Activated T-helper 9 cell treated with anti-CD3 and anti-CD28 coated beads, Interleukin-2, amount 50 U/mL, for 16 hours (primary cell): ENCODE results near the gene HNRNPUL1.

Experiments
- DNase-seq: peaks from one replicate; pipeline ENCODE4 v3.0.0-alpha.2; 2020; ENCODE audit warnings: low read depth

The HNRNPUL1 gene

DNA sequence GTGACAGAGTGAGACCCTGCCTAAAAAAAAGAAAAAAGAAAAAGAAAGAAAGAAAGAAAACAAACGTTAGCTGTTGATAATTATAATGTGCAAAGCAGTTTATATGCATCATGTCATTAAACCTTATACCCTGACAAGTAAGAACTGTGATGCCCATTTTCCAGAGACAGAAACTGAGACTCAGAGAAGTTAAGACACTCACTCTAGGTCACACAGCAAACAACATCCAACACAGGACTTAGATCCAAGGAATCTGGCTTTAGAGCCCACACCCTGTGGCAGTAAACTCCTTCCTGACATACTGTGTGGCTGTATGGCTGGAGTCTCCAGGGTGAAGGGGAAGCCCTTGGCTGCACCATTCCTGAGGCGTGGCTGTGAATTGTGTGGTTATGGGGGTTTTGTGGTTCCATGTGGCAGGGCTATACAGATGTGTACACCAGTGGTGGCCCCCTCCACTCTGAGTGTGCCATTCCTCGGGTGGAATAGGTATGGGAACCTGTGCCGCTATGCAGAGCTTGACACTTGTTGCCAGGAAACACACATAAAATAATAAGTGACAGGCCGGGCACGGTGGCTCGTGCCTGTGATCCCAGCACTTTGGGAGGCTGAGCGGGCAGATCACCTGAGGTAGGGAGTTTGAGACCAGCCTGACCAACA, 29.5 kb upstream of the HNRNPUL1 start:
- DNase-seq: no peak

DNA sequence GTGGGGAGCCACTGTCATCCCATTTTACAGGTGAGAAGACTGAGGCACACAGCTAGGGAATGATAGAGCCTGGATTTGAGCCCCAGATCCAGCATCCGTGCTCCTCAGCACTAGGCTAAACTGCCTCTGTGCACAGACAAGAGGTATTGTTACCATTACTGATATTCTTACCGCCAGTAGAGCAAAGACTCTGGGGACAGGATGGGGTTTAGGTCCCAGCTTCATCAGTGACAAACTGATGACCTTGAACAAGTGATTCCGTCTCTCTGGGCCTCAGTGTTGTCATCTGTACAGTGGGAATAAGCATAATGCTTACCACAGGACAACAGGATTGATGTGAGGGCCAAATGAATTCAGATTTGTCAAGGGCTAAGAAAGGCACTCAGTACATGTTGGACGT, 28.7 kb upstream of the HNRNPUL1 start:
- no peak for DNase-seq

DNA sequence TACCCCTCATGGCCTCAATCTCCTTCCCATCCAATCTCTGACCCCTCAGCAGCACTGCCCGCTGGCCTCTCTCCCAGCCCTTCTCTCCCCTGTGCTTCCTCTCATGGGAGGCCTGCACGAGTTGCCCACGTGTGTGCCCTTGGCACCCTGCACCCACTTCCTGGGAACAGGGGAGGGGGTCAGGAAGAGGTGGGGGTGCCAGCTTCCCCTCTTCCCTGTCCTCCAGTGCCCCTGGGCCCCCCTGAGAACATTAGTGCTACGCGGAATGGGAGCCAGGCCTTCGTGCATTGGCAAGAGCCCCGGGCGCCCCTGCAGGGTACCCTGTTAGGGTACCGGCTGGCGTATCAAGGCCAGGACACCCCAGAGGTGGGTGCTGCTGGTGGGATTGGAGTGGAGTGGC, 25.9 kb upstream of the HNRNPUL1 start:
- DNase-seq: no peak

DNA sequence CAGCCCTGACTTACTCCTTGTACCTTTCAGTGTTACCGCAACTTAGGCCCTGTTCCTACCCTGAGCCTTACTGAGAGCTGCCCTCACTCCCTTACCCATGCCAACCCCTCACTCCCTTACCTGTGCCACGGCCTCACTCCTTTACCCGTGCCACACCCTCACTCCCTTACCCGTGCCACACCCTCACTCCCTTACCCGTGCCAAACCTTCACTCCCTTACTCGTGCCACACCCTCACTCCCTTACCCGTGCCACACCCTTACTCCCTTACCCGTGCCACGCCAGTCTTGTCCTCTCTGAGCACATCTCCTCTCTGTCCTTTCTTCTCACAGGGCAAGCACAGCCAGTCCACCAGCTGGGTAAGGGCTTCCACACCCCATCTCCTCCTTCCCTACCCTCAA, 24.8 kb upstream of the HNRNPUL1 start:
- DNase-seq: no peak

DNA sequence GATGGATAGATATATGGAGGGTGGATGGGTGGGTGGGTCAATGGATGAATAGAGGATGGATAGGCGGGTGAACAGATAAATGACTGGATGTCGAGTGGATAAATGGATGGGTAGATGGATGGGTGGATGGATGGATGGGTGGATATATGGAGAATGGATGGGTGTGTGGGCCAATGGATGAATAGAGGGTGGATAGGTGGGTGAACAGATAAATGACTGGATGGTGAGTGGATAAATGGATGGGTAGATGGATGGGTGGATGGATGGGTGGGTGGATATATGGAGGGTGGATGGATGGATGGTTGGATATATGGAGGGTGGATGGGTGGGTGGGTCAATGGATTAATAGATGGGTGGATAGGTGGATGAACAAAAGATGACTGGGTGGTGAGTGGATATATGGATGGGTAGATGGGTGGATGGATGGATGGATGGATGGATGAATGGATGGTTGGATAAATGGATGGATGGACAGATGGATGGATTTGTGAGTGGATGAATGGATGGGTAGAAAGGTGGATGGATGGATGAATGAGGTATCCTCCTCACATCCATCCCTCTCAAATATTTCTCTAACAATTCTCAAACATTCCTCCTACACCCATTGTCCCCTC, 24.1 kb upstream of the HNRNPUL1 start:
- DNase-seq: no peak

DNA sequence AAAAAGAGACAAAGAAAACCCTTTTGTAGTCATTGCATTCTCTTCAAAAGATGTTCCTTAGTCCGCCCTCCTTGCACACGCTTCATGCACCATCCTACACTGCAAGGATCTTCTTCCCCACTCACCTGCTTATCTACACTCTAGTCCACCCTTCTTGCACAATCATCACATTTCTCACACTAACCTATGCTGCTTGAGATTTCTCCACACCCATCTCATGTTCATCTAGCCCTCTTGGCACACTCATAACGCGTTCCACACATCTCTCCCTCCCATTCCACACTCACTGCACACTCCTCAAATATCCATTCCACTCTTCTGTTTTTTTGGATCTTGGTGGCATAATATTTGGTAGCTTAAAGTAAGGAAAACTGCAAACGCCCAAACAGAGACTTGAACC, 22.3 kb upstream of the HNRNPUL1 start:
- DNase-seq: no peak

DNA sequence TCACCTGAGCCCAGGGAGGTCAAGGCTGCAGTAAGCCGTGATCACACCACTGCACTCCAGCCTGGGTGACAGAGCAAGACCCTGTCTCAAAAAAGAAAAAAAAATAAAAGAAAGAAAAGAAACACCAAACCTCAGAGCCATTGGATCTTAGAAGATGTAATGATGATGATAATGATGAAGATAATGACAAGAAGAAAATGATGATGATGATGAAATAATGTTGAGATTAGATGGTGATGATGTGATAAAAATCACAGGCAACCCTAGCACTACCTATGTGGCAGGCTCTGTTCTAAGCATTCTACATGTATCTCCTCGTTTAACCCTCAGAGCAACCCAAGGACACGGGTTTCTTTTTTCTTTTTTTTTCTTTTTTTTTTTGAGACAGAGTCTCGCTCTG, 20.1 kb upstream of the HNRNPUL1 start:
- no peak for DNase-seq

DNA sequence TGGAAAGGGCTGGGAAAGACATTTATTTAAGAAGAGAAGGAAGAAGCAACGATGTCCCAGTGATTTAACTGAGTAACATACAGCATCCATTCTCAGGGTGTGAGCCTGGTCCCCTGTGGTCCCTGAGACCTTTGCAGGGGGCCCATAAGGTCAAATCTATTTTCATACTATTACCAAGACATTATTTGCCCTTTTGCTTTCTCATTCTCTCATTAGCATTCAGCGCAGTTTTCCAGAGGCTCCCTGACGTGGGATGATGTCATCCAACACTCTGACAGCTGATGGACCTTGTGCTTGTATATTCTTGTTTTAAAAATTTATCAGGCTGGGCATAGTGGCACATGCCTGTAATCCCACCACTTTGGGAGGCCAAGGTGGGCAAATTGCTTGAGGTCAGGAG, 18.3 kb upstream of the HNRNPUL1 start:
- no peak for DNase-seq

DNA sequence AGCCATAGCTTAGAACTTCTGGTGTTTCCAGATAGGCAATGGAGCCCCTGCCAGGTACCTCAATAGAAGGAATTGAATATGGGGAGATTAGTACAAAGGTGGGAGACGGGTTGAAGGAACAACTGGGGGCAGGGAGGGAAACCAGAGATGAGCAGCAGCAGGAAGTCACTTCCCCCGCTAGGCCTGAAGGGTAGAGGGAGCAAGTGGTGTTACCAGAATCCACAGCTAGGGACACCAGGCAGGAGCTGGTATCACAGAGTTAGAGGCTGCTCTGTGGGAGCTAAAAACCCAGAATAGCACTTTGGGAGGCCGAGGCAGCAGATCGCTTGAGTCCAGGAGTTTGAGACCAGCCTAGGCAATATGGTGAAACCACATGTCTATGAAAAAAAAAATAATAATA, 15.3 kb upstream of the HNRNPUL1 start:
- no peak for DNase-seq

DNA sequence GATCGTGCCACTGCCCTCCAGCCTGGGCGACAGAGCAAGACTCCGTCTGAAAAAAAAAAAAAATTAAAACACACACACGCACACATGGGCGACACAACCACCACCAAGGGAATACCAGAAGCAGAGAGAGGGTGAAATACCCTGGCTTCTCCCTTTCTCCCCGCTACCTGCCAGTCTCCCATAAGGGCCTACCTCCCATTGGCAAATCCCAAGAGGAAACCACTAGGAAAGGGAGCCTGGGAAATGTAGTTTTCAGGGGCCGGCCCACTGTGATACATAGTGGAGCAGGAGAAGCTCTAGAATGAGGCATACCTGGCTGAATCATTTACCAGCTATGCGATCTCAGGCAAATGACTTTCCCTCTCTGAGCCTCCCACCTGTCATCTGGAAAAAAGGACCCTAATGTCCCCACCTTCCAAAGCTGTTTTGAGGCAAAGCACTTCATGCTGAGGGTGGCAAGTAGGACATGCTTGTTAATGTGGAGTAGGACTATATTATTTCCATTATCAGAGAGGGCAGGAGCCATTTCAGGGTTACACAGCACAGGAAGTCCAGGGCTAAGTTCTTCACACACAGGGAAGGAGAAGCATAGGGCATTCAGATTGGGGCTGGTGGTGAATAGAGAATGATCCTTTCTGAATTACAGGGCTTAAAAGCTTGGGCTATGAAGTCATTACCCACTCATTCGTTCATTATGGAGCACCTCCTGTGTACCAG, 14.3 kb upstream of the HNRNPUL1 start:
- DNase-seq: no peak

DNA sequence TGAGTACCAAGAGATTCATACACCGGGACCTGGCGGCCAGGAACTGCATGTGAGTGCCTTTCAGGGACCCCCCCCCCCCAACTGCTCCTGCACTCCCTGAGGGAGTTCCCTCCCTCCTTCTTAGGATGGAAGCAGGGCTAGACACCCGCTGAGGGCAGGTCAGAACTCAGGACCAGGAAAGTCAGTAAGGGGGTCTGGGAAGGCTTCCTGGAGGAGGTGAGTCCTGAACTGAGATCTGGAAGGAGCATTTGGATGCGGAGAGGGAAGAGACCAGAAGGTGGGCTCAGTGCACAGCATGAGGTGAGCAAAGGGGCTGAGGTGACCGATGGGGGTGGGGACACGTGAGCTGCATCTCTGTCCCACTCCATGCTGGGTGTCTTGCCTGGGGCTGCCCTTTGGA, 10.5 kb upstream of the HNRNPUL1 start:
- no peak for DNase-seq

DNA sequence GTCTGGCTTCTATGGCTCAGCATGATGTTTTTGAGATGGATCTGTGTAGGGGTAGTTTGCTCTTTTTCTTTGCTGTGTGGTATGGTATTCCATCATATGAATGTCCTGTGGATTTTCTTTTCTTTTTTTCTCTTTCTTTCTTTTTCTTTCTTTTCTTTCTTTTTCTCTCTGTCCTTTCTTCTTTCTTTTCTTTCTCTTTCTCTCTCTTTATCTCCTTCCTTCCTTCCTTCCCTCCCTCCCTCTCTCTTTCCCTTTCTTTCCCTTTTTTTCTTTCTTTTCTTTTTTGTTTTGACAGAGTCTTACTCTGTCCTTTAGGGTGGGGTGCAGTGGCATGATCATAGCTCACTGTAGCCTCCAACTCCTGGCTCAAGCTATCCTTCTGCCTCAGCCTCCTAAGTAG, 9.0 kb upstream of the HNRNPUL1 start:
- DNase-seq: no peak

DNA sequence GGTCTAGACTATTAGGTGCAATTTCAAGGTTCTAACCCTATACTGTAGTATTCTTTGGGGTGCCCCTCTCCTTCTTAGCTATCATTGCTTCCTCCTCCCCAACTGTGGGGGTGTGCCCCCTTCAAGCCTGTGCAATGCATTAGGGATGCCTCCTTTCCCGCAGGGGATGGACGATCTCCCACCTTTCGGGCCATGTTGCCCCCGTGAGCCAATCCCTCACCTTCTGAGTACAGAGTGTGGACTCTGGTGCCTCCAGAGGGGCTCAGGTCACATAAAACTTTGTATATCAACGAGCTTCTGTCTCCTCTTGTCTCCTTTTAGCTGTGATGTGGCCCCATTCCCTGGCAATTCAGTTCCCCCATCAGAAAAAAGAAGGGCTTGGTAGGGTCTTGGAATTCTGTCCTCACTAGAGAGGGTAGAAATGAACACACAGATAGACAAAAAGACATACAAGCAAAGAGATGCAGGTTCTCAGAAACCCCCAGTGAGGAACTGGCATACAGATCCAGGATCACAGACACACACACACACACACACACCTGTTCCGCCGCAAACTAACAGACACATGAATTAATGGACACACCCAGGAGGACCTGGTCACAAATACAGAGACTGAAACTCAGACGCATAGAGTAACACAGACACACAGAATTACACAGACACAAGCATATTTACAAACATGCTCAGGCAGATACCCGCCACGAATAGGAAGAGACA, 2.5 kb upstream of the HNRNPUL1 start:
- no peak for DNase-seq

DNA sequence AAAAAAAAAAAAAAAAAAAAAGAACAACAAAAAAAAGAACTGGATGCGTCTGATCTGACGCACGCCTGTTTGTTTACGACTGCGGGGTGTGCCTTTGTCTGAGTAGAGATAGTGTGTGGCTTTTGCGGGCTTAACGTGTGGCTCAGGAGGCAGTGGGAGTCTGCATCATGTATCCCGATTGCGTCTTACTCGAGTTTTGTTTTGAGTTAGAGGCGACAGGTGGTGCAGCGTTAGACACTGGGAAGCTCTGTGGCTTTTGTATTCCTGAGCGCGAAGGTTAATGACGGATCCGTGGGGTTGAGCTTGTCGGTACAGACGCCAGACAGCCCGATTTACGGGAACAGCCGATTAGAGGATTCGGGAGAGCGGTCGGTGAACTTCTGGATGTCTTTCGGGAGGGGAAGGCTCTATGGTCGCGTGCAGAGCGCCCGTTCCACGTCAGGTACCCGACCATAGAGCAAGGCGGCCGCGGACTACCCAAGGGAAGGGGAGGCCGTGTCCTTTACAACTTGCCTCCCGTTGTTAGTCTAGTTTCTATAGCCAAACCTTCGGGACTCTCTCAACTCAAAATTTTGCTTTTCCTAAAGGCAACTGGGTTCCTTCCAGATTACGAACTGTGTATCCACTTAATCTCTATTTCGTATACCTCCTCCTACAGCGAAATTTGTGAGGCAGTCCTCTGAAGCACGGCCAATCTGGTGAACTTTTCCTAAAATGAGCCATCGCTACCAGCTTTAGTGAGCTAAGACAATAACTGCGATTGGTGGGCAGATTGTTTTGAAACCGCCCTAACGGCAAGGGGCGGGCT, 926 bp upstream of the HNRNPUL1 start:
- DNase-seq: peak; percentile 73

DNA sequence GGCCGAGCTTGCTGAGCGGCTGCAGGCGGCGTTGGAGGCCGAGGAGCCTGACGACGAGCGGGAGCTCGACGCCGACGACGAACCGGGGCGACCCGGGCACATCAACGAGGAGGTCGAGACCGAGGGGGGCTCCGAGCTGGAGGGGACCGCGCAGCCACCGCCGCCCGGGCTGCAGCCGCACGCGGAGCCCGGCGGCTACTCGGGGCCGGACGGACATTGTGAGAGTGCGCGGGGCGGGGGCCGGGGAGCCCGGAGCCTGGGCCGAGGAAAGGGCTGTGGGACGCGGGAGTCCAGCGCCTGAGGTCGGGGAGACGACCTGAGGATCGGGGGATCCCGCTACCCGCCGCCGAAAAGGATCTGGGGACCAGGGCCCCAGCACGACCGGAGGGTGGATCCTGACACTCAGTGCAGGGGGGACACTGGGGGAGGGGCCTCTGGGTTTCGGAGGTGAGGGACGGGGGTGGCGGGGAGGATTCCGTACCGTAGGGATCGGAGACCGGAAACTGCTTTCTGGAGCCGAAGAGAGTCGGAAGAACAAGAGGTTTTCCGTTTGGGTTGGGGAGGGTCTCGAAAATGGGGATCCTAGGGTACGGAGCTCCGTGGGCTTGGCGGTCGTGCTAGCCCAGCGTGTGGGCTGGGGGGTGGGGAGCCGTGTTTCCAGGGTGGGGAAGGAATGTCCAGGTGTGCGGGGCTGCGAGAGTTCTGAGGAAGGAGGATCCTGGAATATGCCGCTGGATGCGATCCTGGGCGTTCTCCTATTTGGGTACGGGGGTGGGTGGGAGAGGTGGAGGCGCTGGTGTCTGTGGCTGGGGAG, 616 bp downstream of the HNRNPUL1 start:
- DNase-seq: peak; percentile 38

DNA sequence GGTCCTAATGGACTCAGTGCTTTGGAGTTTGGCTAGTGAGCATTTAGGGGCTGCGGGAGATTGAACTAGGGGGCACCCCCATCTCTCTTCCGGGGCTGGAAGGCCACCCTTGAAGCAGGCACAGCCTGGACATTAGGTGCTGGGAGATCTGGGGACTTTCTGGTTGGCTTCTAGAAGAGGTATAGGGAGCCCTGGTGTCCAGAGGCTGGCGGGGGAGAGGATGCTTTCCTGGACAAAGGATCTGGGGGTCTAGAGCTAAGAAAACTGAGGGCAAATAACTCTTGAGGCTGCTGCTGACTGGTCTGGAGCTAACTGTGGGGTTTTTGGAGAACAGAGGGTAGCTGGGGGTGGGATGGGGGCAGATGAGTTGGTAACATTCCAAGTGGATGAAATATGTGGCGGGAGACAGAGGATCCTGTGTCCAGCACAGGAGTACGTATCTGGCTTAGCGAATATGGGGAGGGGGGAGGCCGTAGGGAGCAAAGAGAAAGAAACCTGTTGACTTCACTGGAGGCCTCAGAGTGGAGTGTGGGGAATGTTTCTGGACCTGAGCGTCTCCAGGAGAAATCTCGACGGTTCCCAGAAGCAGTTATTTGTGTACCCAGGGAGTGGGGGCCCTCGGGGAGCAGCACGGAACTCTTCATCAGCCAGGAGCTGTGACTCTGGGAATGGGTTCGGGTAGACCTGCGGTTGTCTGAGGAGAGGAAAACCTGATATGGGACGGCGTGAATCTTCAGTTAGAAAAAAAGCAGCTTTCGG, 1.4 kb downstream of the HNRNPUL1 start:
- DNase-seq: no peak

DNA sequence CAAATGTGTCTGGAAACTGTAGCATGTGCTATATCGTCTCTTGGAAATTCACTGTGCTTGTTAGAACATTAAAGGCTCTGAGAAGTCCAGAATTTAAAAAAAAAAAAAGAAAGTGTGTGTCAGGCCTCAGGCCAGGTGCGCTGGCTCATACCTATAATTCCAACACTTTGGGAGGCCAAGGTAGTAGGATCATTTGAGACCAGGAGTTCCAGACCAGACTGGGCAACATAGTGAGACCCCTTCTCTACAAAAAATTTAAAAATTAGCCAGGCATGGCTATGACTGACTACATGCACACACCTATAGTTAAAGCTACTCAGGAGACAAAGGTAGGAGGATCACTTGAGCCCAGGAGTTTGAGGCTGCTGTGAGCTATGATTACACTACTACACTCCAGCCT, 4.9 kb downstream of the HNRNPUL1 start:
- no peak for DNase-seq

DNA sequence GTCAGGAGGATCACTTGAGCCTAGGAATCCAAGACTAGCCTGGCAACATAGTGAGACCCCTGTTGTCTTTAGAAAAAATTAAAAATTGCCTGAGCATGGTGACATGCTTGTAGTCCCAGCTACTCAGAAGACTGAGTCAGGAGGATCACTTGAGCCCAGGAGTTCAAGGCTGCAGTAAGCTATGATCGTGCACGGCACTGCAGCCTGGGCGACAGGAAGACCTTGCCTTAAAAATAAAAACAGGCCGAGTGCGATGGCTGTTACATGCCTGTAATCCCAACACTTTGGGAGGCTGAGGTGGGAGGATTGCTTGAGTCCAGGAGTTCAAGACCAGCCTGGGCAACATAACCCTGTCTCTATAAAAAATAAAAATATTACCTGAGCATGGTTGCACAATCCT, 5.4 kb downstream of the HNRNPUL1 start:
- no peak for DNase-seq

DNA sequence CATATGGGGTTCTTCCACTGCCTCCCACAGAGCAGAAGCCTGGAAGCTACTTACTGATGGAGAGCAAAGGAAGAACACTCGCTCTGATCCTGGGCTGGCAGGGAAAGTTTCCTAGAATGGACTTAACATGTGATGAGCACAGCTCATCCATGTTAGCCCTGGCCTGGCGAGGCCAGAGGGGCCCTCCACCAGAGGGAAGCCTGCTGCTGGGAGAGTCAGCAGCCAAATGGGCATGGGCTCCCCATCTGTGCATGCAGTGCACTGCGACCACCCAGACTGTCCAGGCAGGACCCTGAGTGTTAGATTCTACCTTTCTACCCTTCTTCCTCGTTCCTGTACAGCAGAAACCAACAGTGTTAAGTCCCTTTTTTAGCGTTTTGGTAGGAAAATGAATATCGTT, 8.9 kb downstream of the HNRNPUL1 start:
- no peak for DNase-seq

DNA sequence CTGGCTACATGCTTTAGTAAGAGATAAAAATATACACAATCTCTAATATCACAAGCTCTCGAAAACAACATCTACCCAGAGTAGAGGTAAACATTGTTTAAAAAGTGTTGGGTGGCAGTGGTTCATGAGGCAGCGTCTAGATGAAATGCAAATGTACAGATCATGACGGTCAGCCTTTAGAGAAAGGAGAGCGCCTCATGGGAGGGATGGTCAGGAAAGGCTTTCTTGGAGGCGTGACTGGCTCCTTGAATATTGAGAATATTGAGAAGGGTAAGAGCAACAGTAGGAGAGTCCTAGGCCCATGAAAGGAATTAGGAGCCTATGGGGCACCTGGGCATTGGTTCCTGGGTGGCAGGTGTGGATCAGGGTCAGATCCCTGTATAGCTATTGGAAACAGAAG, 10.6 kb downstream of the HNRNPUL1 start:
- DNase-seq: no peak

DNA sequence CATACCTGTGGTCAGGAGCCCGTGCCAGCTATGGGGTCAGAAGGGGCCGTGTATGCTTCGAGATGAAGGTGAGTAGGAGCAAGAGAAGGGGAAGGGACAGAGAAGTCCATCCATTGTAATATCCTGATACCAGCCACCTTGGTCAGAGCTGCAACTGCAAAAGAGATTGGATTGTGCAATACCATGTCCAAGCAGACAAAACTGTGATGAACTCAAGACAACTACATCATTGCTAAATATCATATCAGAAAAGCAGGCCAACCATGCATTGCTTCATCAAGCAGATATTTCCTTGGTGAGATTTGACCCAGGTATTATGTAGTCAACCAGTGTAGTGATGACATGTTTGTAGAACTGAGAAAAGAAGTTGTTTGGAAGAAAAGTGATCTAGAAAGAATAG, 12.1 kb downstream of the HNRNPUL1 start:
- no peak for DNase-seq
